T47D (cell line): ENCODE results near the gene PLXND1.
"Not testable (repeated sequence)": the region's sequence is repeated elsewhere in the genome, so short reads cannot be mapped to it uniquely, and the experiment has no call there.

ENCODE experiments used
- DNase-seq, 2 experiments: peaks; one replicate each; pipeline versions ENCODE4 v3.0.0 to v3.0.0-alpha.2; 2011 to 2012; ENCODE audit warnings: low read depth in 1 of 2, low spot score in 1 of 2
- JUND ChIP-seq: IDR thresholded peaks from 2 replicates; pipeline ENCODE4 v1.6.1; 2012; ENCODE audit warnings: low read depth
- in situ Hi-C: cut with HindIII; loops from 2 replicates; pipeline ENCODE4 v1.10.0; 2016; ENCODE audit warnings: low sequenced_read_pairs, low pct_unique_long_range_greater_than_20kb

Gene PLXND1

GRCh38 chr3:129615751-129616281, 9.3 kb upstream of the PLXND1 start:
- DNase-seq = no peak
- no peak for TF ChIP-seq JUND
- in situ Hi-C loops = no loop called here

GRCh38 chr3:129614927-129615363, 8.5 kb upstream of the PLXND1 start:
- in situ Hi-C loops = no loop called here
- TF ChIP-seq JUND = no peak
- no peak for DNase-seq

GRCh38 chr3:129614435-129614834, 8.0 kb upstream of the PLXND1 start:
- no peak for TF ChIP-seq JUND
- in situ Hi-C loops = no loop called here
- no peak for DNase-seq

GRCh38 chr3:129613367-129613740, 6.9 kb upstream of the PLXND1 start:
- no peak for TF ChIP-seq JUND
- in situ Hi-C loops = no loop called here
- DNase-seq = no peak

GRCh38 chr3:129612534-129613366, 6.3 kb upstream of the PLXND1 start:
- TF ChIP-seq JUND = no peak
- DNase-seq = no peak
- in situ Hi-C loops = no loop called here

GRCh38 chr3:129611812-129612533, 5.5 kb upstream of the PLXND1 start:
- DNase-seq = no peak
- no peak for TF ChIP-seq JUND
- in situ Hi-C loops = no loop called here

- in situ Hi-C loops = no loop called here
- TF ChIP-seq JUND = no peak
- DNase-seq = no peak
These were observed 4.9 kb upstream of the PLXND1 start for GRCh38 chr3:129611446-129611800.

- in situ Hi-C loops, DNase-seq: not testable (repeated sequence)
These were observed 4.4 kb upstream of the PLXND1 start for GRCh38 chr3:129610794-129611445.

GRCh38 chr3:129610276-129610675, 3.8 kb upstream of the PLXND1 start:
- in situ Hi-C loops = no loop called here
- DNase-seq = no peak
- no peak for TF ChIP-seq JUND

GRCh38 chr3:129609591-129610182, 3.2 kb upstream of the PLXND1 start:
- no peak for DNase-seq
- in situ Hi-C loops = no loop called here
- no peak for TF ChIP-seq JUND

GRCh38 chr3:129608936-129609590, 2.6 kb upstream of the PLXND1 start:
- TF ChIP-seq JUND = no peak
- in situ Hi-C loops = no loop called here
- no peak for DNase-seq
